HEK293T (cell line): ENCODE measurements around the gene PSKH1.
A peak's percentile ranks its signal among the peaks of the same experiment; 100 is the strongest.
"Not testable (repeated sequence)": the region's sequence is repeated elsewhere in the genome, so short reads cannot be mapped to it uniquely, and the experiment has no call there.

ENCODE experiments used
- CTCF ChIA-PET: fragments of 350-600 bp; formaldehyde crosslinking; extraction: SDS; loops from one replicate; lab custom pipeline; 2021; ENCODE audit warnings: antibody characterized with exemption, inconsistent platforms; lab: Yijun Ruan, JAX
- POLR2A ChIA-PET: fragments of 350-600 bp; formaldehyde crosslinking; extraction: SDS; loops from one replicate; lab custom pipeline; 2020; ENCODE audit warnings: antibody characterized with exemption, inconsistent platforms; lab: Yijun Ruan, JAX
- DNase-seq: peaks from one replicate; pipeline ENCODE4 v3.0.0; 2012; ENCODE audit warnings: mixed read lengths; ENCODE audit errors: extremely low spot score
- ARNT ChIP-seq: fragments of 450-650 bp; IDR thresholded peaks from 2 replicates; pipeline ENCODE4 v1.6.1; 2017; ENCODE audit warnings: mild to moderate bottlenecking
- BHLHE40 ChIP-seq: fragments of 450-650 bp; IDR thresholded peaks from 2 replicates; pipeline ENCODE4 v1.6.1; 2016; ENCODE audit warnings: mild to moderate bottlenecking, moderate library complexity, borderline replicate concordance
- CTBP1 ChIP-seq: fragments of 450-650 bp; IDR thresholded peaks from 2 replicates; pipeline ENCODE4 v1.6.1; 2016; ENCODE audit warnings: borderline replicate concordance
- ELF4 ChIP-seq: fragments of 450-650 bp; IDR thresholded peaks from 2 replicates; pipeline ENCODE4 v1.6.1; 2017; ENCODE audit warnings: antibody characterized with exemption
- FOXA1 ChIP-seq: fragments of 450-650 bp; IDR thresholded peaks from 2 replicates; pipeline ENCODE4 v1.6.1; 2016; ENCODE audit warnings: mild to moderate bottlenecking
- FOXK2 ChIP-seq: fragments of 450-650 bp; IDR thresholded peaks from 2 replicates; pipeline ENCODE4 v1.6.1; 2016; ENCODE audit warnings: mild to moderate bottlenecking
- FOXM1 ChIP-seq: fragments of 450-650 bp; IDR thresholded peaks from 2 replicates; pipeline ENCODE4 v1.6.1; 2017; ENCODE audit warnings: mild to moderate bottlenecking, borderline replicate concordance
- HDGF ChIP-seq: fragments of 450-650 bp; IDR thresholded peaks from 2 replicates; pipeline ENCODE4 v1.6.1; 2017; ENCODE audit warnings: antibody characterized with exemption, borderline replicate concordance
- L3MBTL2 ChIP-seq: fragments of 450-650 bp; conservative IDR thresholded peaks from 2 replicates; pipeline ENCODE4 v1.6.1; 2016; ENCODE audit warnings: mild to moderate bottlenecking
- LEF1 ChIP-seq: fragments of 450-650 bp; IDR thresholded peaks from 2 replicates; pipeline ENCODE4 v1.6.1; 2017; ENCODE audit warnings: mild to moderate bottlenecking, borderline replicate concordance
- NFRKB ChIP-seq: fragments of 450-650 bp; IDR thresholded peaks from 2 replicates; pipeline ENCODE4 v1.6.1; 2016; ENCODE audit warnings: mild to moderate bottlenecking, moderate library complexity
- SP1 ChIP-seq: fragments of 450-650 bp; IDR thresholded peaks from 2 replicates; pipeline ENCODE4 v1.6.1; 2017
- SUZ12 ChIP-seq: fragments of 450-650 bp; IDR thresholded peaks from 2 replicates; pipeline ENCODE4 v1.6.1; 2016; ENCODE audit warnings: mild to moderate bottlenecking
- TARDBP ChIP-seq: fragments of 450-650 bp; IDR thresholded peaks from 2 replicates; pipeline ENCODE4 v1.6.1; 2016
- ZNF384 ChIP-seq: fragments of 450-650 bp; IDR thresholded peaks from 2 replicates; pipeline ENCODE4 v1.6.1; 2016
- TF ChIP-seq, protein P1 (sequence below): fragments of 450-650 bp; IDR thresholded peaks from 2 replicates; pipeline ENCODE4 v1.6.1; 2016

The PSKH1 gene

DNA sequence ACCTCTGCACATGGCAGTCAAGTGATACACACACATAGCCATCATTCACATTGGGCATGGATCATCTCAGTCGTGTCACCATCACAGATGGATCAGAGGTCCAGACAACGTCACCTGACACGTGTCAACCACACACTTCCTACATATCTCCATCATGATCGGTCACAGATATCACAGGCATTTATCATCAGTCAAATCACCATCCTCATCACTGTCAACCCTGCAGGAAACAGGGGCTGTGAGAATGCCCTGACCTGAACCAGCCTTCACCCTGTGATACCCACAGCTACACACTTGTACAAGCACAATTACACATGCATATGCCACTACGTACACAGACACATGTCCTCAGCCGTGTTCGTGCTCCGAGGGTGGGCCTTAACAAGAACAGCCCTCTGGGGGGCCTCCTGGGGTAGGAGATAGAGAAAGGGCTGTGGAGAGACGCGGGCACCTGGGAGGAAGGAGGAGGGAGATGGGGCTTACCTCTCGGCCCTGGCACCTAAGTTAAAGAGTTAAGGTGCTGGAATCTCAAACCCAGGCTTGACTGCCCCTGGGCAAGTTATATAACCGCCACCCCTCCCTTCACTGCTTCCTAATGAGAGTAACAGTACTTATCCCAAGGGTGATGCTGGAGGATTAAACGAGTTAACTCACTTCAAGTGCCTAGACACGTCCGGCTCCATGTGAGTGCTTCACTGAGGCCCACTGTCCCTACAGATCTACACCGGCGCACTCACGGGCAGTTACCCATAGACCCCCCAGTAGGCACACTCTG is 74.3 kb downstream of the PSKH1 start:
- ChIA-PET POLR2A (no interaction called here), CTCF (interaction anchor here (1.1 kb wide), 1 partner anchor 66 kb away, joined by 3 read pairs; no protein-coding TSS in a partner anchor)
- no peak for DNase-seq
- no peak for TF ChIP-seq TARDBP

DNA sequence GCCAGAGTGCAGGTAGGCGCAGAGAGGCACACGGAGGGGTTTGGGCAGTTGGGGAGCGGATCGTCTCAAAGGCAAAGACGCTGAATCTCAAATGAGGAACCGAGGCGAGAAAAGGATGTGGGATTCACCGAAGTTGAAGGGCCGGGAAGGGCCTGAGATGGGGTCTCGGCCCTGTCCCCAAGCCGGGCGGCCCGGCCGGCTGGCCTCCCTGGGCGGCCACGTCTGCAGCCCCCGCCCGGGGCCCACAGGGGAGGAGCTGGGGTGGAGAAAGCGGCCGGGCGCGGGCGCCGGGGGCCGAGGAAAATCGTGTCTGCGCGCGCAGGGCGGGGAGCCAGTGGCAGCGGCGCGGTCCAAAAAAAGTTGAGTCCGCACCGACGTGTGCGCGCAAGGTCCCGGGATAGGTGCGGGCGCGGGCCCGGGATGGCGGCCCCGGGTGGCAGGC is 74.9 kb downstream of the PSKH1 start:
- DNase-seq, result peak; percentile 49
- TF ChIP-seq SP1, result no peak
- TF ChIP-seq CTBP1, result no peak
- TF ChIP-seq FOXK2, result no peak
- no peak for TF ChIP-seq L3MBTL2
- TF ChIP-seq, protein P1, sequence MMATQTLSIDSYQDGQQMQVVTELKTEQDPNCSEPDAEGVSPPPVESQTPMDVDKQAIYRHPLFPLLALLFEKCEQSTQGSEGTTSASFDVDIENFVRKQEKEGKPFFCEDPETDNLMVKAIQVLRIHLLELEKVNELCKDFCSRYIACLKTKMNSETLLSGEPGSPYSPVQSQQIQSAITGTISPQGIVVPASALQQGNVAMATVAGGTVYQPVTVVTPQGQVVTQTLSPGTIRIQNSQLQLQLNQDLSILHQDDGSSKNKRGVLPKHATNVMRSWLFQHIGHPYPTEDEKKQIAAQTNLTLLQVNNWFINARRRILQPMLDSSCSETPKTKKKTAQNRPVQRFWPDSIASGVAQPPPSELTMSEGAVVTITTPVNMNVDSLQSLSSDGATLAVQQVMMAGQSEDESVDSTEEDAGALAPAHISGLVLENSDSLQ, result no peak
- TF ChIP-seq FOXM1, result no peak
- TF ChIP-seq SUZ12, result no peak
- no peak for TF ChIP-seq HDGF
- TF ChIP-seq NFRKB, result no peak
- ChIA-PET POLR2A (no interaction called here), CTCF (interaction anchor here (1.1 kb wide), 1 partner anchor 66 kb away, joined by 3 read pairs; no protein-coding TSS in a partner anchor)

DNA sequence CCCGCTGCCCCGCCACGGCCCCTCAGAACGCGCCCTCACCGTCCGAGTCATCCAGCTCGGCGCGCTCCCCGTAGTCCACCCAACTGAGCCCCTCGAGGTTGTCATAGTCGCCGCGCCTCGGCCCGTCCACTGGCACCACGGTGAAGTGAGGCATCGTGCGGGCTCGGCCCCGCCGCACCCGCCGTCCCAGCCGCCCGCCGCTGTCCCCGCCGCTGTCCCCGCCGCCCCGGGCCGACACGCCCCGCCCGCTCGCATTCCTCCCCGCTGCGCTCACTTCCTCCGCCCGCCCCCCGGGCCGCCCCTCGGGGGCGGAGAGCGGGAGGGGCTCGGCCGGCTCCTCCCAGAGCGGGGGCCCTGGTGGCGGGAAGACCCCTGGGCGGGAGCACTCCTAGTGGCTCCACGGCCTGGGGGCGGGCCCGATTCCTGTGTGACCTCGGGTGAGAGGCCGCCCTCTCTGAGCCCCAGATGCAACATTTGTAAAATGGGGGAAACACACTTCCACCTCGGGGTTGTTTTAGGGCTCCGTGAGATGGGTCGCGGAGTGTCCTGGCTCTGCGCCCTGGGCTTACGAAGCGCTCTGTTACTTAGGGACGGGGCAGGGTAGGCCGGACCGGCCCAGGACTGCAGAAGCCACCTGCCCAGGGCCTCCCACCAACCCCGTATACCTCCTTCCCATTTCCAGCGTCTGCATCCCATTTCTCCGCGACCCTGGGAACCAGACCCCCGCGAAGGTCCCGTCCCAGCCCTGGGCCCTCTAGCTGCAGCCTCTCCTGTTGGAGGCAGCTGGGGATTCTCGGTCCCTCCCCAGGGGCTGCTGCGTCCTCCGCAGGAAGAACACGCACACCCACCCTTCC is 75.6 kb downstream of the PSKH1 start, which contains the start of gene SLC12A4:
TSS of gene SLC12A4 (minus strand) at position 238 of the 854 bp plus-strand sequence. CDS start at position 154, 84 bp downstream.
- DNase-seq, result peak; percentile 85
- ChIA-PET POLR2A (no interaction called here), CTCF (interaction anchor here (0.6 to 1.1 kb wide), 2 partner anchors 65 to 398 kb away, joined by 3 read pairs; no protein-coding TSS in a partner anchor)
- TF ChIP-seq, protein P1, result no peak
- TF ChIP-seq FOXK2 (no peak), FOXM1 (peak; percentile 76; the same call in 1 of the 2 replicates)

DNA sequence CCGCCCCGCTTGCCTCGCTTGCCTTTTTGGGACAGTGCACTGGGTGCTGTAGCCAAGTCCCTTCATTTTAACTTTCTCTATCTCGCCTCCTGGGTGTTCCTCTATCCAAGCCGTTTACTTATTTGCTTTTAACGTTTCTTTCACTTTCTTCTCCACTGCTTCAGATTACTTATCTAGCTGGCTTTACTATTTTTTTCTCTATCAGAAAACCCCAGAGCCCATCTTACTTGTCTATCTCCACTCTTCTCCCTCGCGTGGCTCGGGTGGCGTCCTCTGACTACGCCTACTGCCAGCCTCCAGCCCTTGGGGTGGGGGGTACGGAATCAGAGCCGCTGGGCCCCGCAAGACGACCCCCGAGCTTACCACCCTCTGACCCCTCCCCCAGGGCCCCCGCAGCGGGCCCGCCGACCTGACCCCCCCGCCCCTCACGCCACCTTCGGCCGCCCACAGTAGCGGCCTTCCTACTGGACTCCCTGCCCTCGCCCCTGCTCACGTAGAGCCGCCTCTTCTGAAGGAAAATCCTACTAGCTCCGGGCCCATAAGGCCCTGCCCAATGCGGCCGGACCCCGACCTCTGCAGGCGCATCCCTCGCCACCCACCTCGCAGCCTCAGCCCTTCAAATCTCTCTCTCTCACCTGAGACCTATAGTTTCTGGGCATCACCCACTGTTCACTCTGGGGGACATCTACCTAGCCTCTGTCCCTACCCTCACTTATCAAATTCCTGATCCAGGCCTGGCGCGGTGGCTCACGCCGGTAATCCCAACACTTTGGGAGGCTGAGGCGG is 76.4 kb downstream of the PSKH1 start:
- ChIA-PET POLR2A (no interaction called here), CTCF (interaction anchor here (0.6 kb wide), 1 partner anchor 398 kb away, joined by 3 read pairs; no protein-coding TSS in a partner anchor)
- no peak for TF ChIP-seq L3MBTL2
- no peak for TF ChIP-seq SUZ12
- no peak for TF ChIP-seq TARDBP
- TF ChIP-seq ARNT, result no peak
- no peak for TF ChIP-seq FOXM1
- TF ChIP-seq BHLHE40, result no peak
- TF ChIP-seq ZNF384, result no peak
- no peak for TF ChIP-seq HDGF
- no peak for TF ChIP-seq LEF1
- no peak for TF ChIP-seq NFRKB
- no peak for TF ChIP-seq FOXA1
- TF ChIP-seq ELF4, result no peak
- TF ChIP-seq CTBP1, result no peak
- TF ChIP-seq FOXK2, result no peak
- TF ChIP-seq, protein P1, result no peak
- no peak for TF ChIP-seq SP1
- DNase-seq, result no peak

DNA sequence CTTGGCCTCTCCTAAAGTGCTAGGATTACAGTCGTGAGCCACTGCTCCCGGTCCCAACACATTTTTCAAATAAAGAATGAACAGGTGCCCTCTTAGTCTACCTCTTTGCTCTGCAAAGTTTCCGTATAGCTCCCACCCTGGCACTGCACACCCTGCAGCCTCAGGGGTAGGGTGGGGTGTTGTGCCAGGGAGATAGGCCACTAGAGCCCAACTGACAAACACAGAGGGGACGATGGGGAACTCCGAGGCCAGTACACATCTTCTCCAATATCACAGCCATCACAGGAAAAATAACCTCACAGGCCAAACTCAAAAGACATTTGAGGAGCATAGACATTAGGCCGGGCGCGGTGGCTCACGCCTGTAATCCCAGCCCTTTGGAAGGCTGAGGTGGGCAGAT is 78.1 kb downstream of the PSKH1 start:
- ChIA-PET POLR2A (no interaction called here), CTCF (interaction anchor here (0.5 kb wide), 1 partner anchor 150 kb away, joined by 3 read pairs; no protein-coding TSS in a partner anchor)
- TF ChIP-seq, protein P1, result no peak
- TF ChIP-seq BHLHE40 (no peak), FOXM1 (no peak), TARDBP (no peak), CTBP1 (no peak), ZNF384 (no peak), FOXK2 (no peak), FOXA1 (no peak), L3MBTL2 (no peak), LEF1 (no peak), ELF4 (no peak), SP1 (no peak), SUZ12 (no peak), ARNT (no peak), HDGF (no peak), NFRKB (no peak)
- DNase-seq, result no peak

DNA sequence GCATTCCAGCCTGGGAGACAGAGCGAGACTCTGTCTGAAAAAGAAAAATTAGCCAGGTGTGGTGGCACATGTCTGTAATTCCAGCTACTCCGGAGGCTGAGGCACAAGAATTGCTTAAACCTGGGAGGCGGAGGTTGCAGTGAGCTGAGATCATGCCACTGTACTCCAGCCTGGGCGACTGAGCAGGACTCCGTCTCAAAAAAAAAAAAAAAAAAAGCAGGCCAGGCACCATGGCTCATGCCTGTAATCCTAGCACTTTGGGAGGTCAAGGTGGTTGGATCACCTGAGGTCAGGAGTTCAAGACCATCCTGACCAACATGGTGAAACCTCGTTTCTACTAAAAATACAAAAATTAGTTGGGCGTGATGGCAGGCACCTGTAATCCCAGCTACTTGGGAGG is 79.2 kb downstream of the PSKH1 start:
- CTCF ChIA-PET, DNase-seq, POLR2A ChIA-PET: not testable (repeated sequence)
